ENCODE measurements around the gene ANAPC2. TPM values are rescaled to one million over a fixed set of nuclear protein-coding genes. Genes with fewer than 3 reads are reported as not detected.
"Not testable (repeated sequence)": the region's sequence is repeated elsewhere in the genome, so short reads cannot be mapped to it uniquely, and the experiment has no call there.

ANAPC2 gene
- total and polyA plus RNA-seq, 5 donors from 2014 or later: 7.5 to 127 (median 8.0) TPM

DNA sequence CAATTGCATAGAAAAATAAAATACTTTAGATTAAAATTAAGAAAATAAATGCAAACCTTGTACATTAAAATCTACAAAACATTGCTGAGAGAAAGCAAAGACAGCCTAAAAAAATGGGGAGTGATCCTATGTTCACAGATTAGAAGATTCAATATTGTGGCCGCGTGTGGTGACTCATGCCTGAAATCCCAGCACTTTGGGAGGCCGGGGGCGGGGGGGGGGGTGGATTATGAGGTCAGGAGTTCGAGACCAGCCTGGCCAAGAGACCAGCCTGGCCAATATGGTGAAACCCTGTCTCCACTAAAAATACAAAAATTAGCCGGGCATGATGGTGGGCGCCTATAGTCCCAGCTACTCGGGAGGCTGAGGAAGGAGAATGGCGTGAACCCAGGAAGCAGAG lies 53.2 kb downstream of the ANAPC2 start:
- H3K27me3 ChIP-seq (ENCODE audit: control insufficient read depth, insufficient read depth, low read length); H3K4me1 ChIP-seq (ENCODE audit: control insufficient read depth, insufficient read depth, low read length, poor library complexity, severe bottlenecking); H3K36me3 Mint-ChIP-seq; H3K4me3 ChIP-seq (ENCODE audit: low read depth, low read length); H3K4me1 Mint-ChIP-seq; H3K9me3 Mint-ChIP-seq; H3K27ac ChIP-seq (ENCODE audit: insufficient read depth, low read length, poor library complexity, severe bottlenecking); H3K27ac Mint-ChIP-seq; ATAC-seq (ENCODE audit: low read depth in 2 of 2); H3K9me3 ChIP-seq (ENCODE audit: control insufficient read depth in 2 of 2, low read length in 2 of 2); H3K36me3 ChIP-seq (ENCODE audit: control insufficient read depth, insufficient read depth, low read length); DNase-seq: not testable (repeated sequence)
- peaks cover 63% of the 10 kb centered on the region for H3K27me3 Mint-ChIP-seq
- peak overlapping the region in 1 of 4 donors; percentile 58 for H3K4me3 Mint-ChIP-seq

DNA sequence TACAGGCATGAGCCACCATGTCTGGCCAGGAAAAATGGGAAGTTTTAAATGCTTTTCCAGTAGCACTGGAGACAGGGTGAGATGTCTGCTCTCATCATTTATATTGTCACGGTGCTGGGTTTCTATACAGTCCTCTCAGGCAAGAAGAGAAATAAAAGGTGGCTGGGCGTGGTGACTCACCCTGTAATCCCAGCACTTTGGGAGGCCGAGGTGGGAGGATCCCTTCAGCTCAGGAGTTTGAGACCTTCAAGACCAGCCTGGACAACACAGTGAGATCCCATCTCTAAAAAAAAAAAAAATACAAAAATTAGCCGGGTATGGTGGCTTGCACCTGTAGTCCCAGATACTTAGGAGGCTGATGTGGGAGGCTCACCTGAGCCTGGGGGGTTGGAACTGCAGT lies 54.2 kb downstream of the ANAPC2 start:
- Mint-ChIP-seq H3K27me3 (peaks cover 56% of the 10 kb centered on the region), H3K4me1 (peaks cover 0 to 12% (median 0%) of the 10 kb centered on the region in 4 donors), H3K9me3 (peaks cover 0 to 2% (median 0%) of the 10 kb centered on the region in 7 donors), H3K36me3 (no peaks in the 10 kb centered on the region), H3K4me3 (peak overlapping the region in 1 of 4 donors; percentile 43), H3K27ac (no peak overlapping the region)
- H3K4me3 ChIP-seq (ENCODE audit: low read depth, low read length): no peak overlapping the region
- H3K27ac ChIP-seq (ENCODE audit: insufficient read depth, low read length, poor library complexity, severe bottlenecking): no peak overlapping the region
- H3K27me3 ChIP-seq (ENCODE audit: control insufficient read depth, insufficient read depth, low read length): peaks cover 7% of the 10 kb centered on the region
- H3K36me3 ChIP-seq (ENCODE audit: control insufficient read depth, insufficient read depth, low read length): no peaks in the 10 kb centered on the region
- peaks cover 3% of the 10 kb centered on the region for H3K4me1 ChIP-seq (ENCODE audit: control insufficient read depth, insufficient read depth, low read length, poor library complexity, severe bottlenecking)
- no peak for DNase-seq
- no peaks in the 10 kb centered on the region for H3K9me3 ChIP-seq (ENCODE audit: control insufficient read depth in 2 of 2, low read length in 2 of 2)
- no peak for ATAC-seq (ENCODE audit: low read depth in 2 of 2)

DNA sequence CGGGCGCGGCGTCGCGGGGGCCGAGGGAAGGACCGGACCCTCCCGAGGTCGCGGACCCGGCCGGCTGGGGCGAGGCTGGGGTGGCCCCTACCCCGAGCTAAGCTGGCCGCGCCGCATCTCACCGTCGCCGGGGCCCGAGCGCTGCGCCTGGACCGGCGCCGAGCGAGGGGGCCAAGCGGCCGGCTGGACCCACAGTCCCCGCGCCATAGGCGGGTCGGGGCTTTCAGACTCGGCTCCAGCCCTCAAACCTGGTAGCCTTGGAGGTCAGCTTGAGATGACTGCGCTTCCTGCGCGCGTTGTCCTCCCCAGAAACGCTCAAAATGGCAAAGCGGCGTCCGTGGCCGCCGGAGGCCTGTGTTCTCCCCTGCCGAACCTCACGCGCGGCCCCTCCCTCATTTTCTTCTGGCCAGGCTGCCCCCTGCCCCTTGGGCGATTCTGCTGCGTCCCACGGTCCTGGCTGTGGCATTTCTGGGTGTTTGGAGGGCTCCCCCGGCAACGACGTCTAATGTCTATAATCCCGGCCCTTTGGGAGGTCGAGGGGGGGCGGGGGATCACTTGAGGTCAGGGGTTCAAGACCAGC lies 58.1 kb downstream of the ANAPC2 start:
- no peak overlapping the region for H3K27ac Mint-ChIP-seq

DNA sequence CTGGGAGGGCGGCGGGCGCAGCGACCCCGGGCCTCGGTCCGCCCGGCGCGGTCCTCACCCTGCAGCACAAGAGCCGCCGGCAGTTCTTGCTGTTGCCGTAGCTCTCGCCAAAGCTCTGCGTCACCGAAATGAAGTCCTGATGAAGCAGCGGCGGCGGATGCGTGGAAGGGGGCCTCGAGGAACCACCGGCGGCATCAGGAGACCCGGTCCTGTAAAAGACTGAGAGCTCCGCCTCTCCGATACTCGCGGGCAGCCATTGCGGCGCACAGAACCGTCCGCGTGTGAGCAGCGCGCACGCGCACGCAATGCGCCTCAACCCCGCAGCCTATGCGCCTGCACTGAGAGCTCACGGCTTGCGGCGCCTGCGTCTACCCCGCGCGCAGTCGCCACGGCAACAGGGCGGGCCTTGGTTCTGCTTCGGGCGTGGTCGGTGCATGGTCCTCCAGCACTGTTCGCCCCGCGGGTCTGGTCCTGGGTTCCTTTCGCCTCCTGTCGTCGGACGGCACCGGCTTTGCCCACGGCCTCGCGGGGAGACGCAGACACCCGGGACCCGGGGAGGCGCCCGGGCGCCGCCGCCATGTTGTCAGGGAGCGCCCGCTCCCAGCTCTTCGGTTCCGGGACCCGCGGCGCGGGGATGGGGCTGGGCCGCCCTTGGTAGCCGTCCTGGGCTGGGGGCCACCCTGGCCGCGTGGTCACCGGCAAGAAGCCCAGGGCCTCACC lies 58.7 kb downstream of the ANAPC2 start:
- peak overlapping the region; percentile 91 to 94 (median 93) for H3K4me3 Mint-ChIP-seq
- peaks cover 0 to 4% (median 0%) of the 10 kb centered on the region in 7 donors for H3K9me3 Mint-ChIP-seq
- Histone ChIP-seq H3K27ac (ENCODE audit: insufficient read depth, low read length, poor library complexity, severe bottlenecking) (peak overlapping the region; percentile 84), H3K4me1 (ENCODE audit: control insufficient read depth, insufficient read depth, low read length, poor library complexity, severe bottlenecking) (peaks cover 30% of the 10 kb centered on the region), H3K27me3 (ENCODE audit: control insufficient read depth, insufficient read depth, low read length) (no peaks in the 10 kb centered on the region), H3K36me3 (ENCODE audit: control insufficient read depth, insufficient read depth, low read length) (no peaks in the 10 kb centered on the region), H3K4me3 (ENCODE audit: low read depth, low read length) (peak overlapping the region; percentile 26), H3K9me3 (ENCODE audit: control insufficient read depth in 2 of 2, low read length in 2 of 2) (no peaks in the 10 kb centered on the region)
- peak overlapping the region; percentile 52 to 83 (median 78) for H3K27ac Mint-ChIP-seq
- no peaks in the 10 kb centered on the region for H3K36me3 Mint-ChIP-seq
- peaks cover 9 to 36% (median 23%) of the 10 kb centered on the region in 4 donors for H3K4me1 Mint-ChIP-seq
- H3K27me3 Mint-ChIP-seq: peaks cover 24% of the 10 kb centered on the region
- peak; percentile 84 to 95 (median 91) for DNase-seq
- ATAC-seq (ENCODE audit: low read depth in 2 of 2): peak; percentile 97 to 98

More for the DNA sequence above, 58.1 kb downstream of the ANAPC2 start:
- H3K36me3 Mint-ChIP-seq: no peaks in the 10 kb centered on the region
- H3K9me3 Mint-ChIP-seq: peaks cover 0 to 4% (median 0%) of the 10 kb centered on the region in 7 donors
- H3K27me3 Mint-ChIP-seq: peaks cover 31% of the 10 kb centered on the region
- Histone ChIP-seq H3K9me3 (ENCODE audit: control insufficient read depth in 2 of 2, low read length in 2 of 2) (no peaks in the 10 kb centered on the region), H3K4me3 (ENCODE audit: low read depth, low read length) (no peak overlapping the region), H3K36me3 (ENCODE audit: control insufficient read depth, insufficient read depth, low read length) (no peaks in the 10 kb centered on the region), H3K4me1 (ENCODE audit: control insufficient read depth, insufficient read depth, low read length, poor library complexity, severe bottlenecking) (peaks cover 30% of the 10 kb centered on the region), H3K27ac (ENCODE audit: insufficient read depth, low read length, poor library complexity, severe bottlenecking) (peak overlapping the region; percentile 84), H3K27me3 (ENCODE audit: control insufficient read depth, insufficient read depth, low read length) (no peaks in the 10 kb centered on the region)
- peaks cover 9 to 36% (median 23%) of the 10 kb centered on the region in 4 donors for H3K4me1 Mint-ChIP-seq
- ATAC-seq (ENCODE audit: low read depth in 2 of 2) (no peak), DNase-seq (no peak)
- peak overlapping the region; percentile 49 to 88 (median 86) for H3K4me3 Mint-ChIP-seq

DNA sequence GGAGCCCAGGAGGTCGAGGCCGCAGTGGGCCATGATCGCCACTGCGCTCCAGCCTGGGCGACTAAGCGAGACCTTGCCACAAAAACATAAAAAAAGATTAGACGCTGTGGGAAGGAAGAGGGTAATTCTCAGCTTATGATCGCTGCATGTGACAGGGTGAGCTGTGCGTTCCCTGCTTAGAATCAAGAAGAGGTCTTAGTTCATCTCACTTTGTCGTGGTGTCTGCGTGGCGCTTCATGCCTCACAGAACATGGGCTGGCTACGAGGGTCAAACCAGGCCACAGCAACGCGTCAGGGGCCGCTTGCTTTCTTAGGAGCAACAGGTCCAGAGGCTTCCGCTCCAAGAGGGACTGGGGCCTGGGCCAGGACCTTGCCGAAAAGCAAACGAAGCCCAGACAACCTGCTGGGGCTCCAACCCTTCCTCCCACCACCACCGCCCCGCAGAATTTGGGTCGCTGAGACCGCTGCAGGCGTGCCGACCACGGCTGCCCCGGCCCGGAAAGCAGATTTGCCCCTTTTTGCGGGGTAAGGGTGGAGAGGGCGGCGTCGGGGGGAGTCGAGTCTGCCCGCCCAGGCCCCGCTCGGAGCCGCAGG lies 59.4 kb downstream of the ANAPC2 start:
- peak in 2 of 3 donors; percentile 19 to 40 for DNase-seq
- Mint-ChIP-seq H3K27me3 (peaks cover 17% of the 10 kb centered on the region), H3K4me3 (peak overlapping the region; percentile 91 to 94 (median 94)), H3K36me3 (no peaks in the 10 kb centered on the region), H3K9me3 (peaks cover 0 to 1% (median 0%) of the 10 kb centered on the region in 7 donors), H3K27ac (peak overlapping the region; percentile 87 to 97 (median 94)), H3K4me1 (peaks cover 9 to 36% (median 23%) of the 10 kb centered on the region in 4 donors)
- ATAC-seq (ENCODE audit: low read depth in 2 of 2): no peak
- Histone ChIP-seq H3K4me3 (ENCODE audit: low read depth, low read length) (peak overlapping the region; percentile 76), H3K4me1 (ENCODE audit: control insufficient read depth, insufficient read depth, low read length, poor library complexity, severe bottlenecking) (peaks cover 30% of the 10 kb centered on the region), H3K36me3 (ENCODE audit: control insufficient read depth, insufficient read depth, low read length) (no peaks in the 10 kb centered on the region), H3K27ac (ENCODE audit: insufficient read depth, low read length, poor library complexity, severe bottlenecking) (peak overlapping the region; percentile 84), H3K9me3 (ENCODE audit: control insufficient read depth in 2 of 2, low read length in 2 of 2) (no peaks in the 10 kb centered on the region), H3K27me3 (ENCODE audit: control insufficient read depth, insufficient read depth, low read length) (no peaks in the 10 kb centered on the region)

DNA sequence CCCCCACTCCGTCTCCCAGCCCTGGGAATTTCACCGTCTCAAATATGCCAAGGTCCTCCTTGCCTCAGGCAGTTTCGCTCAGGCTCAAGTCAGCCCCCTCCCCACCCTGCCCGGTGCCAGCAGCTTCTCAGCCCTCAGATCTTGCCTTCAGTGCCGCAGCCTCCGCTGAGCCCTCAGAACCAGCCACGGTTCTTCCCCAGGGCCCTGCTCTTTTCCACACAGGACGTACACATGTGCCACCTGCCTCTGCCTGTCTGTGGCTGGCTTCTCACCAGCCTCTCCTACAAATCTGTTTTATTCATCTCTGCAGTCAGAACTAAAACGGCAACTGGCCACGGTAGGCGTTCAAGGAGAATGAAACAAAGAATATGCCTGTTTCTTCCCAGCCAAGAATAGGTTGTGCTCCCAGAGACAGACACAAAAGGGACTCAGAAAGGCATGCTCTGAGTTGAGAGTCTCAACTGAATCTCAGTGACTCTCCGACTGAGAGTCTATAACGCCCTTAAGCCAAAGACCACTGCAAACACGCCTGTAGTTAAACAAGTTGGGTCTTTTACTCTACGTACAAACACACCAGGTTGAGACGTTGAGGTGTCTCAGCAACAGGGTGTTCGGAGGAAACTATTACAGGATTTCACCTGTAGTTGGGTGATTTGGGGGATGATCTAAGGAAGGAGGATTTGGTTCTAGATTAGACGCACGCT lies 60.0 kb downstream of the ANAPC2 start:
- DNase-seq: peak in 1 of 3 donors; percentile 34
- H3K27me3 Mint-ChIP-seq: peaks cover 14% of the 10 kb centered on the region
- H3K27me3 ChIP-seq (ENCODE audit: control insufficient read depth, insufficient read depth, low read length): no peaks in the 10 kb centered on the region
- peak overlapping the region; percentile 87 to 97 (median 94) for H3K27ac Mint-ChIP-seq
- no peaks in the 10 kb centered on the region for H3K36me3 ChIP-seq (ENCODE audit: control insufficient read depth, insufficient read depth, low read length)
- peaks cover 9 to 36% (median 23%) of the 10 kb centered on the region in 4 donors for H3K4me1 Mint-ChIP-seq
- no peak for ATAC-seq (ENCODE audit: low read depth in 2 of 2)
- peak overlapping the region; percentile 76 for H3K4me3 ChIP-seq (ENCODE audit: low read depth, low read length)
- H3K9me3 Mint-ChIP-seq: peaks cover 0 to 1% (median 0%) of the 10 kb centered on the region in 7 donors
- H3K36me3 Mint-ChIP-seq: no peaks in the 10 kb centered on the region
- peaks cover 30% of the 10 kb centered on the region for H3K4me1 ChIP-seq (ENCODE audit: control insufficient read depth, insufficient read depth, low read length, poor library complexity, severe bottlenecking)
- peak overlapping the region; percentile 84 for H3K27ac ChIP-seq (ENCODE audit: insufficient read depth, low read length, poor library complexity, severe bottlenecking)
- no peaks in the 10 kb centered on the region for H3K9me3 ChIP-seq (ENCODE audit: control insufficient read depth in 2 of 2, low read length in 2 of 2)
- peak overlapping the region; percentile 91 to 94 (median 94) for H3K4me3 Mint-ChIP-seq
